ENCODE data around the gene WRAP73. TPM values are rescaled to one million over a fixed set of nuclear protein-coding genes. Genes with fewer than 3 reads are reported as not detected.

WRAP73 gene
- total and polyA plus RNA-seq, 2 experiments from 2014 or later: 22.6 to 43.3 TPM

DNA sequence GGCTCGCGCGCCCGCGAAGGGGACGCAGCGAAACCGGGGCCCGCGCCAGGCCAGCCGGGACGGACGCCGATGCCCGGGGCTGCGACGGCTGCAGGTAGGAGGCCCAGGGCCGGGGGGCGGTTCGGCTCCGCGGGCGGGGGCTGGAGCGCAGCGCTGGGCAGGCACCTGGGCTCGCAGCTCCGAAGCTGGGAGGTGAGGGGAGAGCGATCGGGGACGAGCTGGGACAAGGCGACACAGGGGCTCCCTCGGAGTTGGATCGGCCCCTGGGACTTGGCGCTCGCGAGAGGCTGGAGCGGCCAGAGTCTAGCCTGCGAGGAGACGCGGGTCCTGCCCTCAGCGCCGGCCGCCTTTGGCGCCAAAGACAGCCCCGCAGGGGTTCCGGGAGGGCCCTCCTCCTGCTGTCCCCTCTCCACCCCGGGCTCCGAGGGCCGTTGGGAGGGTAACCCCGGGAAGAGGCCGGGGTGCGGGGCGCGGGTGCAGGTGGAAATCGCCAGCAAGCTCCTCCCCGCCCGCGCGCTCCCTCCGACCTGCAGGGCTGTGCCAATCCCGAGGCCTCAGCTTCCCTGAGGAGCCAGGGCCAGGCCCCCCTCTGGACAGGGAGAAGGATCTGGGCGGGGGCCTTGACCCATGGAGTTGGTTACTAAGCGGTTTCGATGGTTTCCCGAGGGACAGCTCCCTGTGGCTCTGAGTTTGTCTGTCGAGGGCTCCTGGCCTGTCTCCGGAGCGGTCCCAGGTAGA, 2.8 kb upstream of the WRAP73 start:
- peak overlapping the region; percentile 76 for H3K4me3 ChIP-seq
- H2AFZ ChIP-seq: peak overlapping the region; percentile 94
- H3K36me3 ChIP-seq (ENCODE audit: insufficient read depth): no peaks in the 10 kb centered on the region
- H3K4me1 Mint-ChIP-seq: peaks cover 11% of the 10 kb centered on the region; the same call in 2 of the 3 replicates
- no peak overlapping the region for H3K27ac Mint-ChIP-seq
- no peaks in the 10 kb centered on the region for H3K9me2 ChIP-seq (ENCODE audit: insufficient read depth)
- ATAC-seq (peak; percentile 16), DNase-seq (ENCODE audit: low spot score) (peak; percentile 62)
- H3K27me3 ChIP-seq (ENCODE audit: insufficient read depth): peaks cover 75% of the 10 kb centered on the region
- peaks cover 16% of the 10 kb centered on the region for H3K79me2 ChIP-seq (replicated peaks; ENCODE audit: insufficient read depth)
- H3K4me2 ChIP-seq: peak overlapping the region; percentile 96
- H3K27ac ChIP-seq (ENCODE audit: low read depth): no peak overlapping the region
- H3K9me3 Mint-ChIP-seq: no peaks in the 10 kb centered on the region
- TF ChIP-seq STAT1 (IDR thresholded peaks at IDR 0.05; ENCODE audit: unreplicated experiment) (no peak), CREB1 (CRISPR knock-in tag; IDR thresholded peaks at IDR 0.05; ENCODE audit: low read depth) (no peak), EZH2 (IDR thresholded peaks at IDR 0.05; ENCODE audit: low read depth, unreplicated experiment) (peak; percentile 77)
- peaks cover 15% of the 10 kb centered on the region for H4K20me1 ChIP-seq (replicated peaks; ENCODE audit: insufficient read depth)
- peaks cover 7% of the 10 kb centered on the region; the same call in 1 of the 2 replicates for H3F3A ChIP-seq (replicated peaks; ENCODE audit: low read depth)
- peaks cover 61% of the 10 kb centered on the region for H3K27me3 Mint-ChIP-seq (ENCODE audit: insufficient read depth, low read depth, poor library complexity)
- H3K4me3 Mint-ChIP-seq: peak overlapping the region; percentile 64
- no peaks in the 10 kb centered on the region; the same call in 2 of the 3 replicates for H3K36me3 Mint-ChIP-seq (ENCODE audit: low read depth)
- peaks cover 16% of the 10 kb centered on the region; the same call in 1 of the 2 replicates for H3K4me1 ChIP-seq (ENCODE audit: insufficient read depth)

DNA sequence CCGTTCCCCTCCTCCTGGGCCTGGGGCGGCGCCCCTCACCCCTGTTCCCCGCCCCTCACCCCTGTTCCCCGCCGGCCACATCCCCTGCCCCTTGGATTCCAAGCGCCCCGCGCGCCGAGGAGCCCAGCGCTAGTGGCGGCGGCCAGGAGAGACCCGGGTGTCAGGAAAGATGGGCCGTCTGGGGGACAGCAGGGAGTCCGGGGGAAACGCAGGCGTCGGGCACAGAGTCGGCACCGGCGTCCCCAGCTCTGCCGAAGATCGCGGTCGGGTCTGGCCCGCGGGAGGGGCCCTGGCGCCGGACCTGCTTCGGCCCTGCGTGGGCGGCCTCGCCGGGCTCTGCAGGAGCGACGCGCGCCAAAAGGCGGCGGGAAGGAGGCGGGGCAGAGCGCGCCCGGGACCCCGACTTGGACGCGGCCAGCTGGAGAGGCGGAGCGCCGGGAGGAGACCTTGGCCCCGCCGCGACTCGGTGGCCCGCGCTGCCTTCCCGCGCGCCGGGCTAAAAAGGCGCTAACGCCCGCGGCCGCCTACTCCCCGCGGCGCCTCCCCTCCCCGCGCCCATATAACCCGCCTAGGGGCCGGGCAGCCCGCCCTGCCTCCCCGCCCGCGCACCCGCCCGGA, 2.1 kb upstream of the WRAP73 start, which contains the start of gene TP73:
TP73 (plus strand) TSS at position 587 of the 618 bp plus-strand sequence. CDS start 29,850 bp downstream, outside the sequence.
- 0 out of 2 replicates have a peak, but pooled peaks cover under 1% of the 10 kb centered on the region for H3K36me3 ChIP-seq (ENCODE audit: insufficient read depth)
- H3K36me3 Mint-ChIP-seq (ENCODE audit: low read depth): peaks cover 2% of the 10 kb centered on the region; the same call in 1 of the 3 replicates
- H3K9me3 Mint-ChIP-seq: no peaks in the 10 kb centered on the region
- peak within 1 kb of the TSS; percentile 99 for H2AFZ ChIP-seq
- H3K4me1 Mint-ChIP-seq: peaks cover 11% of the 10 kb centered on the region; the same call in 2 of the 3 replicates
- ATAC-seq (peak; percentile 7), DNase-seq (ENCODE audit: low spot score) (peak; percentile 43)
- H3K4me2 ChIP-seq: peak within 1 kb of the TSS; percentile 96
- H3K27me3 ChIP-seq (ENCODE audit: insufficient read depth): peaks cover 71% of the 10 kb centered on the region
- H3K27ac Mint-ChIP-seq: no peak within 1 kb of the TSS
- peaks cover 16% of the 10 kb centered on the region; the same call in 1 of the 2 replicates for H3K4me1 ChIP-seq (ENCODE audit: insufficient read depth)
- TF ChIP-seq ETS1 (IDR thresholded peaks at IDR 0.05): no peak
- no peak for TF ChIP-seq ZNF331 (CRISPR knock-in tag; IDR thresholded peaks at IDR 0.05; ENCODE audit: low read depth)
- TF ChIP-seq EZH2 (IDR thresholded peaks at IDR 0.05; ENCODE audit: low read depth, unreplicated experiment): peak; percentile 37
- no peak for TF ChIP-seq STAT1 (IDR thresholded peaks at IDR 0.05; ENCODE audit: unreplicated experiment)
- TF ChIP-seq NANOG (IDR thresholded peaks at IDR 0.05; ENCODE audit: borderline replicate concordance): no peak
- no peak for TF ChIP-seq JUNB (IDR thresholded peaks at IDR 0.05; ENCODE audit: unreplicated experiment)
- H3K4me3 Mint-ChIP-seq: peak within 1 kb of the TSS; percentile 83
- peaks cover 58% of the 10 kb centered on the region for H3K27me3 Mint-ChIP-seq (ENCODE audit: insufficient read depth, low read depth, poor library complexity)
- H3K9me2 ChIP-seq (ENCODE audit: insufficient read depth): no peaks in the 10 kb centered on the region
- peaks cover 17% of the 10 kb centered on the region for H4K20me1 ChIP-seq (replicated peaks; ENCODE audit: insufficient read depth)
- H3K4me3 ChIP-seq: peak within 1 kb of the TSS; percentile 76
- no peak within 1 kb of the TSS for H3K27ac ChIP-seq (ENCODE audit: low read depth)
- peaks cover 17% of the 10 kb centered on the region for H3K79me2 ChIP-seq (replicated peaks; ENCODE audit: insufficient read depth)
- H3F3A ChIP-seq (replicated peaks; ENCODE audit: low read depth): peaks cover 7% of the 10 kb centered on the region; the same call in 1 of the 2 replicates

All from GM23338 (cell line).